GM19043 (cell line): ENCODE measurements around the gene RBM33.

Source experiments
- ATAC-seq: cut with Tn5 transposase; IDR thresholded peaks from one replicate; pipeline ENCODE4 v1.9.1; 2021; ENCODE audit warnings: low read depth; ENCODE audit not compliant: unreplicated experiment

The RBM33 gene

GRCh38 chr7:155803418-155804376 is 159.2 kb downstream of the RBM33 start:
- ATAC-seq, result no peak

GRCh38 chr7:155804431-155804831 is 160.0 kb downstream of the RBM33 start:
- no peak for ATAC-seq

GRCh38 chr7:155804897-155805825 is 160.7 kb downstream of the RBM33 start:
- no peak for ATAC-seq

- ATAC-seq, result no peak
These were observed 161.3 kb downstream of the RBM33 start for GRCh38 chr7:155805826-155806095.

- ATAC-seq, result no peak
These were observed 161.8 kb downstream of the RBM33 start for GRCh38 chr7:155806096-155806871.

GRCh38 chr7:155807065-155807671 is 162.7 kb downstream of the RBM33 start:
- no peak for ATAC-seq

GRCh38 chr7:155807789-155808548 is 163.5 kb downstream of the RBM33 start:
- no peak for ATAC-seq

GRCh38 chr7:155808549-155809331 is 164.3 kb downstream of the RBM33 start:
- ATAC-seq, result no peak

GRCh38 chr7:155809332-155809946 is 165.0 kb downstream of the RBM33 start:
- ATAC-seq, result no peak

- ATAC-seq, result no peak
These were observed 165.7 kb downstream of the RBM33 start for GRCh38 chr7:155809947-155810769.

- no peak for ATAC-seq
These were observed 166.5 kb downstream of the RBM33 start for GRCh38 chr7:155810770-155811559.

GRCh38 chr7:155811560-155811894 is 167.1 kb downstream of the RBM33 start:
- ATAC-seq, result no peak

GRCh38 chr7:155811895-155812761 is 167.7 kb downstream of the RBM33 start, which contains the start of gene SHH:
TSS of gene SHH (minus strand) at chr7:155812463. CDS start at chr7:155812122, 341 bp downstream.
- no peak for ATAC-seq

GRCh38 chr7:155813125-155813524 is 168.7 kb downstream of the RBM33 start:
- no peak for ATAC-seq

- no peak for ATAC-seq
These were observed 169.3 kb downstream of the RBM33 start for GRCh38 chr7:155813546-155814315.
